NCI-H1048 (cell line): ENCODE measurements around the gene EXOC8.

ENCODE experiments used
- DNase-seq: peaks from one replicate; lab custom pipeline; 2025; lab: John Stamatoyannopoulos, UW

Gene EXOC8

GRCh38 chr1:231315887-231316286, 21.8 kb downstream of the EXOC8 start:
- DNase-seq, result no peak

- DNase-seq, result no peak
These were observed 24.0 kb downstream of the EXOC8 start for GRCh38 chr1:231313661-231314060.

GRCh38 chr1:231312432-231312788, 25.2 kb downstream of the EXOC8 start:
- DNase-seq, result no peak

- no peak for DNase-seq
These were observed 25.8 kb downstream of the EXOC8 start for GRCh38 chr1:231311720-231312431.

- no peak for DNase-seq
These were observed 27.2 kb downstream of the EXOC8 start for GRCh38 chr1:231310391-231310934.

- DNase-seq, result no peak
These were observed 35.7 kb downstream of the EXOC8 start for GRCh38 chr1:231301990-231302389.

- no peak for DNase-seq
These were observed 41.7 kb downstream of the EXOC8 start for GRCh38 chr1:231295938-231296337.

- DNase-seq, result no peak
These were observed 51.0 kb downstream of the EXOC8 start for GRCh38 chr1:231286603-231287002.

GRCh38 chr1:231284441-231284840, 53.2 kb downstream of the EXOC8 start:
- no peak for DNase-seq
